ENCODE results near the gene ZC3H7A.

GRCh38 chr16:11725457-11725856, 71.6 kb downstream of the ZC3H7A start:
- TF ChIP-seq CTCF (IDR thresholded peaks at IDR 0.05): no peak
- TF ChIP-seq ZFX (IDR thresholded peaks at IDR 0.05; ENCODE audit: borderline replicate concordance): no peak

All from 22Rv1 (cell line).